ENCODE data around the gene SSH2. TPM values are rescaled to one million over a fixed set of nuclear protein-coding genes. Genes with fewer than 3 reads are reported as not detected.
"Not testable (repeated sequence)": the region's sequence is repeated elsewhere in the genome, so short reads cannot be mapped to it uniquely, and the experiment has no call there.

The SSH2 gene
- total and polyA plus RNA-seq, 2 of the 13 experiments (the other 11 are each of a cell fraction or from before 2014, with no cell fraction given) = 6.0 to 6.4 TPM

DNA sequence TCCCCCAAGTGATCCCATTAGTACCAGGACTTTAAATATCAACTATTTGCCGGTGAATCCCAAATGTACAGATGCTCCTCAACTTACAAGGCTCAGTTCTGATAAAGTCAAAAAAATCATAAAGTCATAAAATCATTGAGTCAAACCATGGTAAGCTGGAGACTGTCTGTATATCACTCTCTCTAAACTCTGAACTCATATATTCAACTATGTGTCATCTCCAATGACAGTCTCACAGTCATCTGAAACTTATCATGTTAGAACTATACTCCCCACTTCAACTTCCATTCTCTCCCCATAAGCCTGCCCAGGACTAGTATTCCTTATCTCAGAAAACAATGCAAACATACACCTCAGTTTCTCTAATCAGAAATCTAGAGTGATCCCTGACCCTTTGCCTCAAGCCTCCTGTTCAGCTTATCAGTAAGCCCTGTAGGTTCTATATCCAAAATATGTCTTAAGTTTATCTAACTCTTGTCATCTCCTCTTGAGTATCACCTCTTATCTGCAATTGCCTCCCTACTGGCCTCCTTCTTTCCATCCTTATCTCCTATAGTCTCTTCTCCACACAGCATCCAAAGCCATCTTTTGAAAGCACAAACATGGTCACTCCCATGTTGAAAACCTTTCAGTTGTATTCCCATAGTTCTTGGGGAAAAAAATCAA is 55.0 kb downstream of the SSH2 start (continued):
- TF ChIP-seq AGO2 (optimal IDR thresholded peaks at IDR 0.05; ENCODE audit: low read depth, low read length) = no peak

- H3K27ac ChIP-seq (ENCODE audit: extremely low read length, insufficient read depth, low read length); DNase-seq (ENCODE audit: low spot score); H3K4me1 ChIP-seq (ENCODE audit: insufficient read depth, low read length); CTCF ChIA-PET (ENCODE audit: low intra/inter-chr PET ratio, low total read pairs); in situ Hi-C loops (cut with HindIII; ENCODE audit: extremely low pct_ligation_motif_present, low pct_unique_long_range_greater_than_20kb); ATAC-seq; H3K4me3 ChIP-seq (replicated peaks in 1 of 3; ENCODE audit: insufficient read depth in 1 of 3, low read depth in 2 of 3, low read length in 3 of 3); FAIRE-seq; H3K79me2 ChIP-seq (ENCODE audit: insufficient read depth, low read length); BruUV-seq (replicated peaks); H3K27me3 ChIP-seq (ENCODE audit: control insufficient read depth in 1 of 2, insufficient read depth in 2 of 2, low read length in 2 of 2); H3K9me3 ChIP-seq (ENCODE audit: low read length); H2AFZ ChIP-seq (ENCODE audit: low read length); intact Hi-C loops (cut with micrococcal nuclease; ENCODE audit: unreplicated experiment); H3K36me3 ChIP-seq (replicated peaks in 1 of 2; ENCODE audit: control insufficient read depth in 1 of 2, insufficient read depth in 2 of 2, low read length in 2 of 2); H3K9ac ChIP-seq (ENCODE audit: insufficient read depth, low read depth, low read length); H4K20me1 ChIP-seq (ENCODE audit: insufficient read depth, low read length); POLR2A ChIA-PET; H3K4me2 ChIP-seq (ENCODE audit: low read depth, low read length): not testable (repeated sequence)
- 86% methylated on average over 1 of the region's 1 CpG for WGBS (ENCODE audit: low lambda C conversion rate)
Observed at GRCh38 chr17:29874358-29874757, 55.7 kb downstream of the SSH2 start.

DNA sequence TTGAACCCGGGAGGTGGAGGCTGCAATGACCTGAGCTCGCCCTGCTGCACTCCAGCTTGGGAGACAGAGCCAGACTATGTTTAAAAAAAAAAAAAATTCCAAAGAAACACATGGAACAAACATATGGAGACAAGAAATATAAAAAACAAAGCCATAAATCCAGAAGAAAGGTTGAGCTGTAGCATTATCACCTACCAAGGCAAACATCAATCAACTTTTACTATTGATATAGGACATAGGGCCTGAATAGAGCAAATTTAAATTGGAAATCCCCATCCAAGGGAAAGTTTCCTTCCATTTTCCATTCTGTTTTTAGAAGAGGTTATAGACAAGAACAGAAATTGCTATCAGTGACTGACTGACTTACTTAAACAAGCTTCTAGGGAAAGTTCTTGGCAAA is 56.6 kb downstream of the SSH2 start:
- Histone ChIP-seq H3K9me3 (ENCODE audit: low read length) (no peaks in the 10 kb centered on the region), H4K20me1 (ENCODE audit: insufficient read depth, low read length) (no peaks in the 10 kb centered on the region), H3K79me2 (ENCODE audit: insufficient read depth, low read length) (no peaks in the 10 kb centered on the region), H3K4me3 (replicated peaks in 1 of 3; ENCODE audit: insufficient read depth in 1 of 3, low read depth in 2 of 3, low read length in 3 of 3) (no peak overlapping the region), H3K27me3 (ENCODE audit: control insufficient read depth in 1 of 2, insufficient read depth in 2 of 2, low read length in 2 of 2) (no peaks in the 10 kb centered on the region), H3K36me3 (replicated peaks in 1 of 2; ENCODE audit: control insufficient read depth in 1 of 2, insufficient read depth in 2 of 2, low read length in 2 of 2) (no peaks in the 10 kb centered on the region), H3K4me2 (ENCODE audit: low read depth, low read length) (no peak overlapping the region), H3K4me1 (ENCODE audit: insufficient read depth, low read length) (peaks cover 9% of the 10 kb centered on the region), H3K9ac (ENCODE audit: insufficient read depth, low read depth, low read length) (no peak overlapping the region), H2AFZ (ENCODE audit: low read length) (no peak overlapping the region), H3K27ac (ENCODE audit: extremely low read length, insufficient read depth, low read length) (no peak overlapping the region)
- FAIRE-seq (no peak), ATAC-seq (no peak), DNase-seq (ENCODE audit: low spot score) (no peak)
- CTCF ChIA-PET (ENCODE audit: low intra/inter-chr PET ratio, low total read pairs) = no interaction called here
- WGBS (ENCODE audit: low lambda C conversion rate) = 100% methylated on average over 2 of the region's 2 CpGs
- intact Hi-C loops (cut with micrococcal nuclease; ENCODE audit: unreplicated experiment) (no loop called here), in situ Hi-C loops (cut with HindIII; ENCODE audit: extremely low pct_ligation_motif_present, low pct_unique_long_range_greater_than_20kb) (no loop called here)
- POLR2A ChIA-PET = no interaction called here
- BruUV-seq (replicated peaks) = no TSS peak
- TF ChIP-seq ZFP62 (CRISPR knock-in tag; IDR thresholded peaks at IDR 0.05) (no peak), NONO (IDR thresholded peaks at IDR 0.05) (no peak), NONO (CRISPR knock-in tag; conservative IDR thresholded peaks at IDR 0.05) (no peak), BHLHE40 (IDR thresholded peaks at IDR 0.05; ENCODE audit: low read length) (no peak), MBNL3 (CRISPR knock-in tag; conservative IDR thresholded peaks at IDR 0.05) (no peak), TARDBP (CRISPR knock-in tag; IDR thresholded peaks at IDR 0.05) (no peak), BATF2 (CRISPR knock-in tag; IDR thresholded peaks at IDR 0.05) (no peak)
- TF ChIP-seq, protein P1, sequence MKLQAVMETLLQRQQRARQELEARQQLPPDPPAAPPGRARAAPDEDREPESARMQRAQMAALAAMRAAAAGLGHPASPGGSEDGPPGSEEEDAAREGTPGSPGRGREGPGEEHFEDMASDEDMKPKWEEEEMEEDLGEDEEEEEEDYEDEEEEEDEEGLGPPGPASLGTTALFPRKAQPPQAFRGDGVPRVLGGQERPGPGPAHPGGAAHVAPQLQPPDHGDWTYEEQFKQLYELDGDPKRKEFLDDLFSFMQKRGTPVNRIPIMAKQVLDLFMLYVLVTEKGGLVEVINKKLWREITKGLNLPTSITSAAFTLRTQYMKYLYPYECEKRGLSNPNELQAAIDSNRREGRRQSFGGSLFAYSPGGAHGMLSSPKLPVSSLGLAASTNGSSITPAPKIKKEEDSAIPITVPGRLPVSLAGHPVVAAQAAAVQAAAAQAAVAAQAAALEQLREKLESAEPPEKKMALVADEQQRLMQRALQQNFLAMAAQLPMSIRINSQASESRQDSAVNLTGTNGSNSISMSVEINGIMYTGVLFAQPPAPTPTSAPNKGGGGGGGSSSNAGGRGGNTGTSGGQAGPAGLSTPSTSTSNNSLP (IDR thresholded peaks at IDR 0.05; ENCODE audit: low read depth, low read length) = no peak
- TF ChIP-seq, protein P2, sequence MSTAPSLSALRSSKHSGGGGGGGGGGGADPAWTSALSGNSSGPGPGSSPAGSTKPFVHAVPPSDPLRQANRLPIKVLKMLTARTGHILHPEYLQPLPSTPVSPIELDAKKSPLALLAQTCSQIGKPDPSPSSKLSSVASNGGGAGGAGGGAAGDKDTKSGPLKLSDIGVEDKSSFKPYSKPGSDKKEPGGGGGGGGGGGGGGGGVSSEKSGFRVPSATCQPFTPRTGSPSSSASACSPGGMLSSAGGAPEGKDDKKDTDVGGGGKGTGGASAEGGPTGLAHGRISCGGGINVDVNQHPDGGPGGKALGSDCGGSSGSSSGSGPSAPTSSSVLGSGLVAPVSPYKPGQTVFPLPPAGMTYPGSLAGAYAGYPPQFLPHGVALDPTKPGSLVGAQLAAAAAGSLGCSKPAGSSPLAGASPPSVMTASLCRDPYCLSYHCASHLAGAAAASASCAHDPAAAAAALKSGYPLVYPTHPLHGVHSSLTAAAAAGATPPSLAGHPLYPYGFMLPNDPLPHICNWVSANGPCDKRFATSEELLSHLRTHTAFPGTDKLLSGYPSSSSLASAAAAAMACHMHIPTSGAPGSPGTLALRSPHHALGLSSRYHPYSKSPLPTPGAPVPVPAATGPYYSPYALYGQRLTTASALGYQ (CRISPR knock-in tag; IDR thresholded peaks at IDR 0.05) = no peak
- TF ChIP-seq, protein P3, sequence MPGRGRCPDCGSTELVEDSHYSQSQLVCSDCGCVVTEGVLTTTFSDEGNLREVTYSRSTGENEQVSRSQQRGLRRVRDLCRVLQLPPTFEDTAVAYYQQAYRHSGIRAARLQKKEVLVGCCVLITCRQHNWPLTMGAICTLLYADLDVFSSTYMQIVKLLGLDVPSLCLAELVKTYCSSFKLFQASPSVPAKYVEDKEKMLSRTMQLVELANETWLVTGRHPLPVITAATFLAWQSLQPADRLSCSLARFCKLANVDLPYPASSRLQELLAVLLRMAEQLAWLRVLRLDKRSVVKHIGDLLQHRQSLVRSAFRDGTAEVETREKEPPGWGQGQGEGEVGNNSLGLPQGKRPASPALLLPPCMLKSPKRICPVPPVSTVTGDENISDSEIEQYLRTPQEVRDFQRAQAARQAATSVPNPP (CRISPR knock-in tag; IDR thresholded peaks at IDR 0.05) = no peak

All from HepG2 (cell line).